HL-60 (cell line): ENCODE measurements around the gene GANAB.

Source experiments
- DNase-seq, 2 experiments: peaks; one replicate each; pipeline ENCODE4 v3.0.0-alpha.2; 2010 to 2020; ENCODE audit warnings: low read depth in 1 of 2, low spot score in 1 of 2
- H3K27ac ChIP-seq: fragments of 250-450 bp; sonication (Bioruptor Pico); replicated peaks from 2 replicates; pipeline ENCODE4 v1.5.1; 2020; ENCODE audit warnings: mild to moderate bottlenecking, moderate library complexity
- H3K27me3 ChIP-seq: fragments of 250-450 bp; sonication (Bioruptor Pico); 2 replicates; pipeline ENCODE4 v1.5.1; 2021; ENCODE audit warnings: mild to moderate bottlenecking, moderate library complexity; ENCODE audit not compliant: insufficient read depth, poor library complexity, severe bottlenecking
- H3K4me3 ChIP-seq: replicated peaks from 2 replicates; pipeline ENCODE4 v1.5.1; 2011; ENCODE audit warnings: mild to moderate bottlenecking, control low read depth, low read length; ENCODE audit not compliant: insufficient read depth
- CTCF ChIP-seq: IDR thresholded peaks from one replicate; pipeline ENCODE4 v1.5.1; 2011; ENCODE audit warnings: low read length, control low read depth, inconsistent platforms; ENCODE audit not compliant: insufficient read depth
- GABPA ChIP-seq: IDR thresholded peaks from 2 replicates; pipeline ENCODE4 v1.6.1; 2012; ENCODE audit warnings: low read depth
- POLR2AphosphoS5 ChIP-seq: IDR thresholded peaks from 2 replicates; pipeline ENCODE4 v1.6.1; 2012; ENCODE audit warnings: low read depth
- REST ChIP-seq: IDR thresholded peaks from 2 replicates; pipeline ENCODE4 v1.6.1; 2012; ENCODE audit warnings: low read depth; ENCODE audit not compliant: insufficient replicate concordance
- SPI1 ChIP-seq: IDR thresholded peaks from 2 replicates; pipeline ENCODE4 v1.6.1; 2012; ENCODE audit warnings: low read depth, mild to moderate bottlenecking, borderline replicate concordance

Gene GANAB

GRCh38 chr11:62646825-62647608, 604 bp upstream of the GANAB start:
- no peak for DNase-seq
- no peaks in the 10 kb centered on the region for H3K27me3 ChIP-seq
- no peak overlapping the region for H3K4me3 ChIP-seq
- TF ChIP-seq REST (no peak), CTCF (no peak), GABPA (no peak), SPI1 (no peak), POLR2AphosphoS5 (no peak)
- H3K27ac ChIP-seq, result no peak overlapping the region

GRCh38 chr11:62645671-62645945, 805 bp downstream of the GANAB start:
- TF ChIP-seq SPI1, result no peak
- no peak for TF ChIP-seq GABPA
- no peak for TF ChIP-seq REST
- no peak for TF ChIP-seq CTCF
- no peak for TF ChIP-seq POLR2AphosphoS5
- Histone ChIP-seq H3K4me3 (peak overlapping the region; percentile 51), H3K27ac (peak overlapping the region; percentile 95), H3K27me3 (no peaks in the 10 kb centered on the region)
- DNase-seq, result no peak

- DNase-seq, result no peak
- Histone ChIP-seq H3K4me3 (no peak overlapping the region), H3K27ac (no peak overlapping the region), H3K27me3 (no peaks in the 10 kb centered on the region)
- TF ChIP-seq REST (no peak), SPI1 (no peak), POLR2AphosphoS5 (no peak), GABPA (no peak), CTCF (no peak)
These were observed 2.2 kb downstream of the GANAB start for GRCh38 chr11:62644220-62644619.
